Fibroblast of skin of back (primary cell): ENCODE data around the gene EFR3B.
"Not testable (repeated sequence)": the region's sequence is repeated elsewhere in the genome, so short reads cannot be mapped to it uniquely, and the experiment has no call there.

Source experiments
- DNase-seq: peaks from one replicate; pipeline ENCODE4 v3.0.0-alpha.2; 2013

The EFR3B gene

GRCh38 chr2:25158096-25158852, 116.4 kb downstream of the EFR3B start:
- DNase-seq: no peak

GRCh38 chr2:25159949-25160348, 118.1 kb downstream of the EFR3B start:
- DNase-seq: peak; percentile 12

- no peak for DNase-seq
Measured at GRCh38 chr2:25160376-25160775, 118.5 kb downstream of the EFR3B start.

GRCh38 chr2:25161055-25161781, 119.3 kb downstream of the EFR3B start:
- DNase-seq: peak; percentile 47

- not testable (repeated sequence) for DNase-seq
Measured at GRCh38 chr2:25162061-25162460, 120.2 kb downstream of the EFR3B start.

GRCh38 chr2:25164561-25164960, 122.7 kb downstream of the EFR3B start:
- DNase-seq: no peak

- no peak for DNase-seq
Measured at GRCh38 chr2:25165992-25166875, 124.4 kb downstream of the EFR3B start.

- peak; percentile 37 for DNase-seq
Measured at GRCh38 chr2:25168256-25169072, 126.6 kb downstream of the EFR3B start, which contains the start of gene POMC. TSS of gene POMC (minus strand) at chr2:25168580. CDS start at chr2:25164772, 3,808 bp downstream.

- no peak for DNase-seq
Measured at GRCh38 chr2:25169073-25169470, 127.2 kb downstream of the EFR3B start.

GRCh38 chr2:25170888-25171287, 129.0 kb downstream of the EFR3B start:
- DNase-seq: no peak

GRCh38 chr2:25173719-25174118, 131.8 kb downstream of the EFR3B start:
- no peak for DNase-seq

- no peak for DNase-seq
Measured at GRCh38 chr2:25174192-25174861, 132.5 kb downstream of the EFR3B start.

GRCh38 chr2:25176138-25176537, 134.3 kb downstream of the EFR3B start:
- no peak for DNase-seq

GRCh38 chr2:25176541-25177181, 134.8 kb downstream of the EFR3B start:
- DNase-seq: no peak

- no peak for DNase-seq
Measured at GRCh38 chr2:25177211-25177611, 135.3 kb downstream of the EFR3B start.

GRCh38 chr2:25178976-25179375, 137.1 kb downstream of the EFR3B start:
- DNase-seq: no peak

GRCh38 chr2:25184254-25184653, 142.4 kb downstream of the EFR3B start:
- DNase-seq: no peak

GRCh38 chr2:25187729-25188350, 146.0 kb downstream of the EFR3B start:
- no peak for DNase-seq

- DNase-seq: no peak
Measured at GRCh38 chr2:25188405-25188804, 146.5 kb downstream of the EFR3B start.

GRCh38 chr2:25190536-25190935, 148.7 kb downstream of the EFR3B start:
- no peak for DNase-seq
